ENCODE measurements around the gene DFFB.

GRCh38 chr1:3851292-3851691 lies 6.0 kb upstream of the DFFB start:
- no peak for TF ChIP-seq CTCF (conservative IDR thresholded peaks at IDR 0.05; ENCODE audit: low read length)
- TF ChIP-seq EZH2phosphoT487 (IDR thresholded peaks at IDR 0.05; ENCODE audit: borderline replicate concordance), result no peak
